Activated CD4-positive, alpha-beta memory T cell treated with anti-CD3 and anti-CD28 coated beads for 36 hours (primary cell): ENCODE data around the gene KLC1. TPM values are rescaled to one million over a fixed set of nuclear protein-coding genes. Genes with fewer than 3 reads are reported as not detected.

Source experiments
- CTCF ChIA-PET: fragments of 350-600 bp; sonication (Branson Sonifier 250); formaldehyde crosslinking; loops from one replicate; lab custom pipeline; 2021; ENCODE audit warnings: antibody characterized with exemption, inconsistent platforms; lab: Charles Lee
- POLR2A ChIA-PET: fragments of 350-600 bp; sonication (Branson Sonifier 250); formaldehyde crosslinking; loops from one replicate; lab custom pipeline; 2021; ENCODE audit warnings: antibody characterized with exemption; lab: Charles Lee
- DNase-seq: peaks from one replicate; pipeline ENCODE4 v3.0.0-alpha.2; 2020
- H3K27ac Mint-ChIP-seq: one replicate; pipeline ENCODE4 v1.8.0; 2021; ENCODE audit warnings: mixed read lengths
- H3K27me3 Mint-ChIP-seq: one replicate; pipeline ENCODE4 v1.8.0; 2021; ENCODE audit warnings: mixed read lengths
- H3K36me3 Mint-ChIP-seq: one replicate; pipeline ENCODE4 v1.8.0; 2021; ENCODE audit warnings: mixed read lengths
- H3K4me1 Mint-ChIP-seq: one replicate; pipeline ENCODE4 v1.8.0; 2021; ENCODE audit warnings: low read depth, mixed read lengths
- H3K4me3 Mint-ChIP-seq: one replicate; pipeline ENCODE4 v1.8.0; 2021; ENCODE audit warnings: mild to moderate bottlenecking, mixed read lengths
- H3K9me3 Mint-ChIP-seq: one replicate; pipeline ENCODE4 v1.8.0; 2021; ENCODE audit warnings: mixed read lengths
- intact Hi-C: fragments of 100-400 bp; cut with micrococcal nuclease; formaldehyde crosslinking; loops from one replicate; pipeline ENCODE4 v1.15.1; 2023
- total RNA-seq, 2 experiments: library from RNA; stranded (reverse); gene quantifications; one replicate each; pipeline ENCODE4 v1.2.3, GENCODE V29; 2021

Gene KLC1
- total RNA-seq, 2 experiments from 2014 or later: 119 to 130 TPM

DNA sequence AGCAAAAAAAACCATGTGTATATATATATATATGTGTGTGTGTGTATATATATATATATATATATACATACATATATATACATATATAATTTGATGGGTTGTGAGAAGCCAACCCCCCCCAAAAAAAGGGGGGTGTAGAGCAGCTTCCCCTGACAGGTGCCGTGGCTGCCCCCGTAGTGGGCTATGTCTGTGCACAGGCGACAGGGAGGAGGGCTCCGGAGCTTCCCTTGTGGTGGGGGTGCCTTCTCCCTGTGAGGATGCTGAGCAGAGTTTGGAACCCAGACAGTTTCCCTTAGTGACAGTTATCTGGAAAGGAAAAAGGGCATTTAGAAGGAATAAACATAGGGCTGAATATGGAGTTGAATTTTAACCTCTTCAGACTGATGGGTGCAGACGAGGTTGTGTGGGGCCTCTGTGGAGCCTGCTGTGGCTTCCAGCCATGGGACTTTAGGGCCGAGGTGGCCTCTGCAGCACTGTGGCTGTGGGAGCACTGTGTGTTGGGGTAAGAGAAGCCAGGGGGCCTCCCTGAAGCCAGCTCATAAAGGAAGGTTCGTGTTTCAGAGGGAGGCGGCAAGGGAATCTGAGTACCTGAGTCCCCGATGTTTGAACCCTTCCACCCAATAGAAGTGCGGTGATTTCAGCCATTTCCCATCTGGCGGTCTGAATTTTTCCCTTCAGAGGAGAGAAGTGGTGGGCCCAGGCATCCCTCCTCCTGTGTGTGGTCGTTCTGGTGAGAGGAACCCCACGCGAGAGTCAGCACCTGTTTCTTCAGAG lies 66.5 kb downstream of the KLC1 start:
- CTCF ChIA-PET: interaction anchor here (0.9 kb wide), 1 partner anchor 27 kb away, joined by 3 read pairs; no protein-coding TSS in a partner anchor
- POLR2A ChIA-PET: no interaction called here

DNA sequence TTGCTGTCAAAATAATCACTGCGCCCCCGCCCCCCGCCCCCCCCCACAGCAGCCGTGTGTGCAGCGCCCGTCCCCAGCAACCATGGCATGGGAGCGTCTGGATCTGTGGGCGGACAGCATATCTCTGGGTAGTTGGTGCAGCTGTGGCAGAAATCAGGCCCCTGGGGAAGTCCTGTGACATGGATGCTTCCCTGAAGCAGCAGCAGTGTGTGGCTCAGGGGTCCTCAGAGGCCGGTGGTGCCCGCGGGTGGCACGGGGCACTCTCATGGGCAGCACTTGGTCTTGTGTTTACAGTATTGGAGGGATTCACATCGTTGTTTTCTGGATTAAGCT lies 67.0 kb downstream of the KLC1 start:
- Mint-ChIP-seq H3K27ac (no peak overlapping the region), H3K4me1 (peaks cover 5% of the 10 kb centered on the region), H3K27me3 (no peaks in the 10 kb centered on the region), H3K36me3 (peaks cover 12% of the 10 kb centered on the region), H3K9me3 (no peaks in the 10 kb centered on the region), H3K4me3 (no peak overlapping the region)
- CTCF ChIA-PET: interaction anchor here (0.9 kb wide), 1 partner anchor 26 kb away, joined by 3 read pairs; no protein-coding TSS in a partner anchor
- intact Hi-C loops: no loop called here
- no peak for DNase-seq
- POLR2A ChIA-PET: no interaction called here

More for the DNA sequence above, 66.5 kb downstream of the KLC1 start:
- no peak overlapping the region for H3K27ac Mint-ChIP-seq
- H3K36me3 Mint-ChIP-seq: peaks cover 12% of the 10 kb centered on the region
- no peaks in the 10 kb centered on the region for H3K27me3 Mint-ChIP-seq
- no peak overlapping the region for H3K4me3 Mint-ChIP-seq
- peaks cover 5% of the 10 kb centered on the region for H3K4me1 Mint-ChIP-seq
- DNase-seq: no peak
- no peaks in the 10 kb centered on the region for H3K9me3 Mint-ChIP-seq
- intact Hi-C loops: no loop called here

DNA sequence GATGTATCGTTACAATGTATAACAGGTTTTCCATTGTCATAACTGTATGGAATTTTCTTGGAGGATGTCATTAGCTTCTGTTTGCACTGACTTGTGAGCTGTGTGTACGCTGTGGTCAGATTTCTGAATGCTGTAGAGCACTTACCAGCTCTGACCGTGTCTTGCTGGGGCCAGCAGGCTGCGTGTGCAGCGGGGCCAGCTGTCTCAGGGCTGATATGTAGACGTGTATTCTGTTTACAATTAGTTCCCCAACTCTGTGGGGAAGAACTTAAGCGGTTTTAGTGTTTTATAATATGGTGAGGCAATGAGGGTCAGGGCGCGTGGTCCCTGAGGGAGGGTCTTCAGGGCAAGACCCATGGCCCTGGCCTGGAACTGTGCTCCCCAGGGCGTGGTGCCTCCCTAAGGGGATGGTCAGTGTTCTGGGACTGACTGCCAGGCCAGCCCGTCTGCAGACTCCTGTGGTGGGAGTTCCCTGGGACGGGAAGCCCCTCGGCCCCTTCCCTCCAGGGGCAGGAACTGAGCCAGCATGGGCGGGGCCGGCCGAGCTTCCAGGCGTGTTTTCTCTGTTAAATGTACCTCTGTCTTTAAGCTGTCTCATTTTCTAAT lies 67.6 kb downstream of the KLC1 start:
- ChIA-PET CTCF (interaction anchor here (0.9 kb wide), 1 partner anchor 26 kb away, joined by 3 read pairs; no protein-coding TSS in a partner anchor), POLR2A (no interaction called here)
- Mint-ChIP-seq H3K36me3 (peaks cover 12% of the 10 kb centered on the region), H3K27ac (no peak overlapping the region), H3K27me3 (no peaks in the 10 kb centered on the region), H3K4me3 (no peak overlapping the region), H3K9me3 (no peaks in the 10 kb centered on the region), H3K4me1 (peaks cover 5% of the 10 kb centered on the region)
- intact Hi-C loops: no loop called here
- DNase-seq: no peak

DNA sequence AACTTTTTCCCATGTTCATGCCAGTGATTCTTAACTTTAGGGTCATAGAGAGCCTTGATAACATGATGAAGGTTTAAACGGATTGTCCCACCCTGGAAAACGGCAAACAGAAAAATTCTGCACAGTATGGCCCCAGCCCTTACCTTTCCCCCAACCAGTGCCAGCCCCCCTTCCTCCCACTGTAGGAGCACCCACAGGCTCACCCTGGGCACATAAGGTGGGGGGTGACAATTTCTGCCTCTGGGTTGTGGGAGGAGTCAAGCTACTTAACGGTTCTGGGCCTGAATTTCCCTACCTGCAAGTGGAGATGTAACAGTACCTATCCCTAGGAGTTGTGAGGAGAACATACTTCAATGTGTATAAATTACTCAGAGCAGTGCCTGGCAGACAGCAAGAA lies 68.2 kb downstream of the KLC1 start:
- Mint-ChIP-seq H3K27me3 (no peaks in the 10 kb centered on the region), H3K27ac (peak overlapping the region; percentile 40), H3K4me1 (peaks cover 5% of the 10 kb centered on the region), H3K9me3 (no peaks in the 10 kb centered on the region), H3K4me3 (no peak overlapping the region), H3K36me3 (peaks cover 16% of the 10 kb centered on the region)
- DNase-seq: no peak
- CTCF ChIA-PET: no interaction called here
- intact Hi-C loops: no loop called here
- POLR2A ChIA-PET: no interaction called here

DNA sequence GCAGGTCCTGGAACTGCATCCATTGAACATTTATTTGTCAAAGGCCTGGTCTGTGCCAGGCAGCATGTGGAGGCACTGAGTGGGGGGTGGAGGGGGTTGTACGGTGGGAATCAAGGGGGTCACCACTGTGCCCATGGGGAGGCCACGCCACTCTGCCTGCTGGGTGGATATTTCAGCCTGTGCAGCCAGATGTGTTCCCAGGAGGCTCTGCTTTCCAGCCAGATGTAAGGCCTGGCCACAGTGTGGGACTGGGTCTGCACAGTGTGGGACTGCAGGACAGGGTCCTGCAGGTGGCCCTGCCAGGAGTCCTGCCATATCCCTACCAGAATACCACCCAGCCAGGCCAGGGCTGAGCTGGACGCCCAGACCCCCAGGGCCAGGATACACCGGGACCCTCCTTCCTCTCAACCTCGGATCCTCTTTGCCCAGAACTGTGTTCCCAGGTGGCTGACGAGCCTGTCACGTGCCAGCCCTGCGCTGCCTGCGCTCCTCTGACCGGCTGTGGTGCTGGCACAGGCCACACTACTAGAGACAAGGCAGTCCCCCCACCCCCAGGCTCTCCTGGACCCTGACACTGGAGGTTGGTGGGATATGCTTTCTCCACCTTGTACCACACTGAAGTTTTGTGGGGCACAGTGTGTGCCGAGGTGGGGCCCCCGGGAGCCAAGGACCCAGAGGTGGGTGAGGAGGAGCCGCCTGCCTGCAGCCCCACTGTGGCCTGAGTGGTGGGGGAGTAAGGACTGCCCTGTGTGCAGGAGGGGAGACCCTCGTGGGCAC lies 68.8 kb downstream of the KLC1 start:
- peak overlapping the region; percentile 40 for H3K27ac Mint-ChIP-seq
- intact Hi-C loops: no loop called here
- H3K9me3 Mint-ChIP-seq: no peaks in the 10 kb centered on the region
- H3K27me3 Mint-ChIP-seq: no peaks in the 10 kb centered on the region
- ChIA-PET POLR2A (interaction anchor here (1.2 kb wide), 1 partner anchor 16 kb away, joined by 3 read pairs; no protein-coding TSS in a partner anchor), CTCF (no interaction called here)
- no peak for DNase-seq
- no peak overlapping the region for H3K4me3 Mint-ChIP-seq
- peaks cover 5% of the 10 kb centered on the region for H3K4me1 Mint-ChIP-seq
- H3K36me3 Mint-ChIP-seq: peaks cover 18% of the 10 kb centered on the region

DNA sequence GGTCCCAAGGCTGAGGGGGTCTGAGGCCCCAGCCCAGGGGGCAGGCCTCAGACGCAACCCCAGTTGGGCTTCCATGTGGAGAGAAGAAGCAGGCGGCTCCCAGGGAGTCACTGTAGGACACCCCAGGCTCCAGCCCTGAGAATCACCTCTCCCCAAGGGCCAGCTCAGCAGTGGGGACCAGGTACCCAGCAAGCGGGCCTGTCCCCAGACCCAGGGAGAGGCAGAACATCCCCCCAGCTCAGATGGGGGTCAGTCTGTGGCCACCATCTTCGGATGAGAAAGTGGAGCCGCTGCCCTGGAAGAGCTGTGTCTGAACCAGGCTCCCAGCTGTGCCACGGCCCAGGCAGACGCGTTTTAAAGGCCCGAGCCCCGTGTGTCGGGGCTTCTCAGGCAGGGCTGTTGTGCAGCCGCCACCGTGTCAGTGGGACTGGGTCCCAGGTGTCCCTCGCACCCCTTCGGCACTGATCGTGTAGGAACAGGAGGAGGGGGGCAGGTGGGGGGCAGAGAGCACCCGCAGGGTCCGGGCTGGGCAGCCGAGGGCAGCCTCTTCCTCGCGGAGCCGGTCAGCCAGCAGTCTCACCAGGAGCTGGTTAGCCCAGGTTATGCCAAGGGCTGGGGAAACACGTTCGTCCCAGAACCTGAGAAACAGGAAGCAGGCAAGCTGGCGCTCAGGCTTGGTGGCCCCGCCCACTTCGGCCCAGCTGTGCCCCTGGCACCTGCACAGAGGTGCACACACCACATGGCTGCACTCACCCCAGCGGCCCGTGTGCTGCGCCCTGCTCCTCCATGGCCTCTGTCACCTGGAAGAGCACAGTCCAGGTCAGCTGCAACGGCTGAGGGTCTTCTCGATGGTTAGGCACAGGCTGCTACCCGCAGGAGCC lies 69.6 kb downstream of the KLC1 start:
- ChIA-PET POLR2A (interaction anchor here (0.8 to 1.2 kb wide), 2 partner anchors 15 to 34 kb away, joined by 3 read pairs; no protein-coding TSS in a partner anchor), CTCF (no interaction called here)
- Mint-ChIP-seq H3K27me3 (no peaks in the 10 kb centered on the region), H3K4me1 (peaks cover 5% of the 10 kb centered on the region), H3K4me3 (no peak overlapping the region), H3K27ac (peak overlapping the region; percentile 8), H3K36me3 (peaks cover 22% of the 10 kb centered on the region), H3K9me3 (no peaks in the 10 kb centered on the region)
- intact Hi-C loops: no loop called here
- DNase-seq: no peak

DNA sequence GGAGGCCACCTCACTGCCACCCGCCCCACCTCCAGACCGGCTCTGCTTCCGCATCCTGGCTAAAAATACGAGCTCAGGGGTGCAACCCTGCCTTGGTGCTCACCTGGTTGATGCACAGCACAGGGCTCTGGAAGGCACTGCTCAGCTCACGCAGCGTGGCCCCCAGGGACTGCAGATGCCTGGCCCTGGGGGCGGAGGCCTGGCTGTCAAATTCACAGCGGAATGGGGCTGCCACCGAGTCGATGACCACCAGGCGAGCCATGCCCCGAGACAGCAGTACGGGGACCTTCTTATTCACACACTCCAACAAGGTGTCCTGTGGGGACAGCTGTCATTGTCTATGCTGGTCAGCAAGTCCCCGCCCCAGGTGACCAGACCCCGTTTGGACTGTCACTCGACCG lies 70.2 kb downstream of the KLC1 start:
- H3K27me3 Mint-ChIP-seq: no peaks in the 10 kb centered on the region
- H3K4me3 Mint-ChIP-seq: no peak overlapping the region
- H3K4me1 Mint-ChIP-seq: peaks cover 6% of the 10 kb centered on the region
- ChIA-PET CTCF (no interaction called here), POLR2A (interaction anchor here (0.8 to 1.2 kb wide), 2 partner anchors 14 to 34 kb away, joined by 3 read pairs; no protein-coding TSS in a partner anchor)
- intact Hi-C loops: no loop called here
- no peak for DNase-seq
- no peaks in the 10 kb centered on the region for H3K9me3 Mint-ChIP-seq
- H3K27ac Mint-ChIP-seq: peak overlapping the region; percentile 9
- H3K36me3 Mint-ChIP-seq: peaks cover 21% of the 10 kb centered on the region

DNA sequence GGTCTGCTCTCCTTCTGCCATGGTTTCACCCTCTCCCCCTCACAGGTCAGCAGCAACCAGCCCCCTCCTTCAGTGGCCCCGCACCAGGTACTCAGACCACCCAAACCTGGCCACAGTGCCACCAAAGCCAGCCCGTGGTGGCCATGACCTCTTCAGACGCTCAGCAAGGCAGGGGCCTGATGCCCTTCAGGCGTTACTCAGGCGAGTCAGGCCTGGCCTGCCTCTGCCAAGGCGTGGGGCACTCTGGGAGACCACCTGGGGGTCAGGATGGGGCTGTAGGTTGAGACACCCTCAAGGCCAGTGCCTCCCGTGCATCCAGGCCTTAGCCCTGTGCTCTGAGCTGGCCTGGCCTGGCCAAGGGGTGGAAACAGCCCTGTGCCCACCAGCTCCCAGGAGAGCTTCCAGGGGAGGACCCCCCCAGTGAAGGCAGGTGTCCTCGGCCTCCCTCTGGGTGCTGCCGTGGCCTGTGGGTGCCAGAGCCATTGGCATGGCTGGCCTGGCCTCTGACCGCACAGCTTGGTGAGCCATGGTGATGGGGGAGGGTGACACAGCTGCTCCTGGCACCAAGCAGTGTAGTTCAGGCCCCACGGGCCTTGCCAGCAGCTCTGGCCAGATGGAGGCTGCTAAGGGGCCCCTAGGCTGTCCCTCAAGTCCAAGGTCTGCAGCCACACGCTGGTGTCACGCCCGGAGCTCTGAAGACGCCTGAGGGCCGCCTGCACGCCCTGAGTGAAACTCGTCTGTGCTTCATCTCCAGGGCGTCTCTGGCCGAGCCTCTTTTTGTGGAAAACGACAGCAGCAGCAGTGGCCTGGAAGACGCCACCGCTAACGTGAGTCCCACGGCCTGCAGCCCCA lies 71.1 kb downstream of the KLC1 start:
- POLR2A ChIA-PET: interaction anchor here (0.6 kb wide), 1 partner anchor 97 kb away, joined by 5 read pairs; no protein-coding TSS in a partner anchor
- Mint-ChIP-seq H3K27ac (peak overlapping the region; percentile 9), H3K4me1 (peaks cover 6% of the 10 kb centered on the region), H3K9me3 (no peaks in the 10 kb centered on the region), H3K4me3 (no peak overlapping the region), H3K36me3 (peaks cover 24% of the 10 kb centered on the region), H3K27me3 (no peaks in the 10 kb centered on the region)
- DNase-seq: no peak
- CTCF ChIA-PET: interaction anchor here (0.5 kb wide), 1 partner anchor 131 kb away, joined by 3 read pairs; no protein-coding TSS in a partner anchor
- intact Hi-C loops: no loop called here

DNA sequence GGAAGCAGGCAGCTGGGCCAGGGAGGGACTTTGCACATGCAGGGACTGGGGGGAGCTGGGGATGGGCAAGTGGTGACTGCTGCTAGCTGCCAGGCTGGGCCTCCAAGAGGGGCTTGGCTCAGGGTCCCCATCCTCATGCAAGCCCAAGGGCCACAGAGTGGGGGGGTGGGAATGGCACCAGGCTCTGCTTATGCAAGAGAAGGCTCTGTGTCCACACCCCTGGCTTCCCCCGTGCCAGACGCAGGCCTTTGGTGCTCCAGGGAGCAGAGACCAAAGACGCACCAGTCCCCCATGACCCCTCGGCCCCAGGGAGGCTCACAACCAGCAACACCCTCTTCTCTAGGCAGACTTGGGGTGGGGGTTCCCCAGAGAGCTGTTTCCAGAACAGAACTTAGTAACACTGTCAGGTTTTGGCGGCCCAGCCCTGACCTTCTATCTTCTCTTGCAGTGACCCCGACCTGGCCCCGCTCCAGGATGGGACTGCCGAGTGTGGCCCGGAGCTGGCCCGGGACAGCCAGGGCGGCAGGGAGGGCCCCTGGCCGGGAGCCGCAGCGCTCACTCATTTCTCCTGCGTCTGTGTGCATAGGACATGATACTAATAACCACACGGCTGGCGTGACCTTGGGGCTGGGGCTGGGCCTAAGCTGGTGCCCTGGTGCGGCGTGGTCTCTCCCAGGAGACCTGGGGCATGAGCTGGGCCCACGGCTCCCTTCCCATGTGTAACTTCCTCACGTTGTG lies 71.9 kb downstream of the KLC1 start:
- DNase-seq: no peak
- Mint-ChIP-seq H3K4me3 (no peak overlapping the region), H3K36me3 (peaks cover 26% of the 10 kb centered on the region), H3K27ac (no peak overlapping the region), H3K4me1 (peaks cover 6% of the 10 kb centered on the region), H3K9me3 (no peaks in the 10 kb centered on the region), H3K27me3 (no peaks in the 10 kb centered on the region)
- CTCF ChIA-PET: interaction anchor here (0.5 kb wide), 1 partner anchor 132 kb away, joined by 3 read pairs; no protein-coding TSS in a partner anchor
- POLR2A ChIA-PET: no interaction called here
- intact Hi-C loops: no loop called here

DNA sequence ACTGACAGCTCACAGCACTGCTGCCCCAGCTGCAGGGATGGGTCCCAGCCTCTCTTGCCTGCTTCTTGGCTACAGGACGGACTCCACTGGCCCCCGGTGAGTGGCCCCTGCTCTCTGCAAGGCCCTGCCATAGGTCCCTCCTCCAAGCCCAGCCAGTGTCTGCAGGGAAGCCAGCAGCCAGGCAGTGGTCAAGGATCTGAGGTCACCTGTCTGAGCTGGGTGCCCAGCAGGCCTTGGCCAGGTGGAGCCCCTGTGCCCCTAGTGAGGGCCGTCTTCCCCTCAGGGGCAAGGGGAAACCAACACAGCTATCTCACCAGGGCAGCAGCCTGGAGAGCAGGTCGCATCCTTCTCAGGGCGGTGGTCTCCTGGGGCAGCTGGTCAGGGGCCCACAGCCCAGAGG lies 73.1 kb downstream of the KLC1 start:
- Mint-ChIP-seq H3K27me3 (no peaks in the 10 kb centered on the region), H3K9me3 (no peaks in the 10 kb centered on the region), H3K36me3 (peaks cover 21% of the 10 kb centered on the region), H3K4me1 (peaks cover 6% of the 10 kb centered on the region), H3K4me3 (no peak overlapping the region), H3K27ac (peak overlapping the region; percentile 56)
- no peak for DNase-seq
- intact Hi-C loops: no loop called here
- CTCF ChIA-PET: interaction anchor here (0.6 kb wide), 1 partner anchor 1020 kb away, joined by 3 read pairs; no protein-coding TSS in a partner anchor
- POLR2A ChIA-PET: interaction anchor here (0.5 kb wide), 1 partner anchor 138 kb away, joined by 3 read pairs; no protein-coding TSS in a partner anchor
